Measurements from ENCODE around the gene FRK. TPM values are rescaled to one million over a fixed set of nuclear protein-coding genes. Genes with fewer than 3 reads are reported as not detected.
A peak's percentile ranks its signal among the peaks of the same experiment; 100 is the strongest.

The FRK gene
- total and polyA plus RNA-seq, 2 experiments from 2014 or later = 2.7 to 16.9 TPM

- DNase-seq (ENCODE audit: low spot score) = no peak
- peaks cover 21% of the 10 kb centered on the region for H3K4me1 ChIP-seq (ENCODE audit: insufficient read depth)
- no peaks in the 10 kb centered on the region for H3K9me2 ChIP-seq (replicated peaks; ENCODE audit: insufficient read depth)
- H3K27me3 ChIP-seq = no peaks in the 10 kb centered on the region
- TF ChIP-seq CTCF (IDR thresholded peaks at IDR 0.05; ENCODE audit: poor library complexity) = no peak
- TF ChIP-seq EZH2 (IDR thresholded peaks at IDR 0.05; ENCODE audit: borderline replicate concordance) = no peak
- TF ChIP-seq EZH2phosphoT487 (IDR thresholded peaks at IDR 0.05; ENCODE audit: low read depth, severe bottlenecking, unreplicated experiment) = no peak
- H3K4me2 ChIP-seq = peak overlapping the region; percentile 53
- no peaks in the 10 kb centered on the region for H3K9me3 ChIP-seq (ENCODE audit: low read depth)
- 64% methylated on average over 4 of the region's 4 CpGs for WGBS (ENCODE audit: low lambda C conversion rate, missing lambda C conversion rate)
- no peak overlapping the region for H3K4me3 ChIP-seq
- no peaks in the 10 kb centered on the region for H3K36me3 ChIP-seq (replicated peaks; ENCODE audit: insufficient read depth, low read depth)
- H3K27ac ChIP-seq = peak overlapping the region; percentile 61
- H4K20me1 ChIP-seq (ENCODE audit: insufficient read depth, poor library complexity, severe bottlenecking) = no peaks in the 10 kb centered on the region
- H2AFZ ChIP-seq = no peak overlapping the region
- H3K79me2 ChIP-seq = peaks cover 50% of the 10 kb centered on the region
These were observed 25.1 kb downstream of the FRK start for GRCh38 chr6:116035616-116036015.

DNA sequence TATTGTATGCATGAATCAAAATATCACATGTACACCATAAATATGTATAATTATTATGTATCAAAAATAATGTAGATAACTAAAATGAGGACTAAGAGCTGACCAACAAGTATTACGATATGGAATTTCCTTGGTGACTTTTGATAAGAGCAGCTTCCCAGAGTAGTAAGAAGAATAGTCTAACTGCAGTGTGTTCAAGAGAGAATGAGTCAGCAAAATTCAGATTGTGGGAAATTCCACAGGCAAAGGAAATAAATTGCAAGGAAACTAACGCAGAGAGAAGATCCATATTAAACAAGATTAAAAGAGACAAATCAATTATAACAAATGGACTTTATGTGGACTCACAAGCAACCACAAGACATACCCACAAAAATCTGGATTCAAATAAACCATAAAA lies 26.4 kb downstream of the FRK start:
- H3K9me3 ChIP-seq (ENCODE audit: low read depth) = no peaks in the 10 kb centered on the region
- H3K4me1 ChIP-seq (ENCODE audit: insufficient read depth) = peaks cover 21% of the 10 kb centered on the region
- peaks cover 47% of the 10 kb centered on the region for H3K79me2 ChIP-seq
- H3K36me3 ChIP-seq (replicated peaks; ENCODE audit: insufficient read depth, low read depth) = no peaks in the 10 kb centered on the region
- no peak overlapping the region for H3K4me2 ChIP-seq
- no peak overlapping the region for H3K27ac ChIP-seq
- TF ChIP-seq EZH2phosphoT487 (IDR thresholded peaks at IDR 0.05; ENCODE audit: low read depth, severe bottlenecking, unreplicated experiment) = no peak
- TF ChIP-seq CTCF (IDR thresholded peaks at IDR 0.05; ENCODE audit: poor library complexity) = no peak
- no peak for TF ChIP-seq EZH2 (IDR thresholded peaks at IDR 0.05; ENCODE audit: borderline replicate concordance)
- no peaks in the 10 kb centered on the region for H3K9me2 ChIP-seq (replicated peaks; ENCODE audit: insufficient read depth)
- no peak overlapping the region for H2AFZ ChIP-seq
- 38% methylated on average over 2 of the region's 2 CpGs for WGBS (ENCODE audit: low lambda C conversion rate, missing lambda C conversion rate)
- H3K27me3 ChIP-seq = no peaks in the 10 kb centered on the region
- no peak overlapping the region for H3K4me3 ChIP-seq
- no peaks in the 10 kb centered on the region for H4K20me1 ChIP-seq (ENCODE audit: insufficient read depth, poor library complexity, severe bottlenecking)
- DNase-seq (ENCODE audit: low spot score) = no peak

- no peak overlapping the region for H3K4me3 ChIP-seq
- H3K79me2 ChIP-seq = peaks cover 46% of the 10 kb centered on the region
- H3K4me2 ChIP-seq = no peak overlapping the region
- H3K9me3 ChIP-seq (ENCODE audit: low read depth) = no peaks in the 10 kb centered on the region
- peaks cover 21% of the 10 kb centered on the region for H3K4me1 ChIP-seq (ENCODE audit: insufficient read depth)
- no peak for DNase-seq (ENCODE audit: low spot score)
- no peaks in the 10 kb centered on the region for H3K9me2 ChIP-seq (replicated peaks; ENCODE audit: insufficient read depth)
- no peaks in the 10 kb centered on the region for H4K20me1 ChIP-seq (ENCODE audit: insufficient read depth, poor library complexity, severe bottlenecking)
- no peaks in the 10 kb centered on the region for H3K27me3 ChIP-seq
- H3K27ac ChIP-seq = no peak overlapping the region
- no peak overlapping the region for H2AFZ ChIP-seq
- TF ChIP-seq EZH2 (IDR thresholded peaks at IDR 0.05; ENCODE audit: borderline replicate concordance) (no peak), CTCF (IDR thresholded peaks at IDR 0.05; ENCODE audit: poor library complexity) (no peak), EZH2phosphoT487 (IDR thresholded peaks at IDR 0.05; ENCODE audit: low read depth, severe bottlenecking, unreplicated experiment) (no peak)
- H3K36me3 ChIP-seq (replicated peaks; ENCODE audit: insufficient read depth, low read depth) = no peaks in the 10 kb centered on the region
- WGBS (ENCODE audit: low lambda C conversion rate, missing lambda C conversion rate) = 96% methylated on average over 4 of the region's 4 CpGs
These were observed 26.9 kb downstream of the FRK start for GRCh38 chr6:116033687-116034303.
